ENCODE measurements around the gene MTAP. TPM values are rescaled to one million over a fixed set of nuclear protein-coding genes. Genes with fewer than 3 reads are reported as not detected.

MTAP gene
- total and polyA plus RNA-seq, 2 of the 13 experiments (the other 11 are each of a cell fraction or from before 2014, with no cell fraction given) = 16.7 to 51.2 TPM

DNA sequence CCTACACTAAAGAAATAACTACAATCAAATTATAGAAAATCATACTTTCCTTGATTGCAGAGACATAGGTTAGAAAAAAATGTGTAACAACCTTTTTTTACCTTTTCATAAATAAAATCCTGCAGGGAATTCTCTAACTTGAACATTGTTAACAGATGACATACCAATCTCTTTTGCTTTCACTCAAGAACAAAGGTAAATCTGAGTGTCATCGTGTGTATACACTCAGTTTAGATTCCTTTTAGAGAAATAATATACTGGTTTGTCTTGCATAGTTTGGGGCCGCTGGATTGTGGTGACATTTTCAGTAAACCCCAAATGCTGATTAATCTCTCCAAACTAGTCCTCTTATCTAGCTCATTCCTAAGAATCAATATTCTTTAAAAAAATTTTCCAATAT lies 20.8 kb upstream of the MTAP start:
- Histone ChIP-seq H3K27ac (ENCODE audit: extremely low read length, insufficient read depth, low read length) (no peak overlapping the region), H3K4me3 (replicated peaks in 1 of 3; ENCODE audit: insufficient read depth in 1 of 3, low read depth in 2 of 3, low read length in 3 of 3) (no peak overlapping the region), H3K9me3 (ENCODE audit: low read length) (no peaks in the 10 kb centered on the region), H2AFZ (ENCODE audit: low read length) (no peak overlapping the region), H4K20me1 (ENCODE audit: insufficient read depth, low read length) (no peaks in the 10 kb centered on the region), H3K36me3 (replicated peaks in 1 of 2; ENCODE audit: control insufficient read depth in 1 of 2, insufficient read depth in 2 of 2, low read length in 2 of 2) (no peaks in the 10 kb centered on the region), H3K4me1 (ENCODE audit: insufficient read depth, low read length) (no peaks in the 10 kb centered on the region), H3K79me2 (ENCODE audit: insufficient read depth, low read length) (no peaks in the 10 kb centered on the region), H3K4me2 (ENCODE audit: low read depth, low read length) (no peak overlapping the region), H3K27me3 (ENCODE audit: control insufficient read depth in 1 of 2, insufficient read depth in 2 of 2, low read length in 2 of 2) (no peaks in the 10 kb centered on the region), H3K9ac (ENCODE audit: insufficient read depth, low read depth, low read length) (no peak overlapping the region)
- CTCF ChIA-PET (ENCODE audit: low intra/inter-chr PET ratio, low total read pairs) = no interaction called here
- FAIRE-seq (no peak), ATAC-seq (no peak), DNase-seq (ENCODE audit: low spot score) (no peak)
- POLR2A ChIA-PET = no interaction called here
- no TSS peak for BruUV-seq (replicated peaks)
- TF ChIP-seq, protein P1, sequence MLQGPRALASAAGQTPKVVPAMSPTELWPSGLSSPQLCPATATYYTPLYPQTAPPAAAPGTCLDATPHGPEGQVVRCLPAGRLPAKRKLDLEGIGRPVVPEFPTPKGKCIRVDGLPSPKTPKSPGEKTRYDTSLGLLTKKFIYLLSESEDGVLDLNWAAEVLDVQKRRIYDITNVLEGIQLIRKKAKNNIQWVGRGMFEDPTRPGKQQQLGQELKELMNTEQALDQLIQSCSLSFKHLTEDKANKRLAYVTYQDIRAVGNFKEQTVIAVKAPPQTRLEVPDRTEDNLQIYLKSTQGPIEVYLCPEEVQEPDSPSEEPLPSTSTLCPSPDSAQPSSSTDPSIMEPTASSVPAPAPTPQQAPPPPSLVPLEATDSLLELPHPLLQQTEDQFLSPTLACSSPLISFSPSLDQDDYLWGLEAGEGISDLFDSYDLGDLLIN (CRISPR knock-in tag; IDR thresholded peaks at IDR 0.05; ENCODE audit: borderline replicate concordance) = no peak
- TF ChIP-seq MXD4 (CRISPR knock-in tag; IDR thresholded peaks at IDR 0.05) = no peak
- TF ChIP-seq ZBTB7A (CRISPR knock-in tag; IDR thresholded peaks at IDR 0.05) = no peak
- TF ChIP-seq NFE2L1 (CRISPR knock-in tag; IDR thresholded peaks at IDR 0.05; ENCODE audit: borderline replicate concordance) = no peak
- TF ChIP-seq NFKB2 (CRISPR knock-in tag; IDR thresholded peaks at IDR 0.05; ENCODE audit: borderline replicate concordance) = no peak
- no peak for TF ChIP-seq PCBP1 (IDR thresholded peaks at IDR 0.05; ENCODE audit: borderline replicate concordance, low read depth, low read length)
- TF ChIP-seq JUNB (CRISPR knock-in tag; IDR thresholded peaks at IDR 0.05; ENCODE audit: borderline replicate concordance) = no peak
- no peak for TF ChIP-seq ZFP91 (CRISPR knock-in tag; IDR thresholded peaks at IDR 0.05; ENCODE audit: borderline replicate concordance)
- TF ChIP-seq PAF1 (CRISPR knock-in tag; IDR thresholded peaks at IDR 0.05) = no peak
- TF ChIP-seq, protein P2, sequence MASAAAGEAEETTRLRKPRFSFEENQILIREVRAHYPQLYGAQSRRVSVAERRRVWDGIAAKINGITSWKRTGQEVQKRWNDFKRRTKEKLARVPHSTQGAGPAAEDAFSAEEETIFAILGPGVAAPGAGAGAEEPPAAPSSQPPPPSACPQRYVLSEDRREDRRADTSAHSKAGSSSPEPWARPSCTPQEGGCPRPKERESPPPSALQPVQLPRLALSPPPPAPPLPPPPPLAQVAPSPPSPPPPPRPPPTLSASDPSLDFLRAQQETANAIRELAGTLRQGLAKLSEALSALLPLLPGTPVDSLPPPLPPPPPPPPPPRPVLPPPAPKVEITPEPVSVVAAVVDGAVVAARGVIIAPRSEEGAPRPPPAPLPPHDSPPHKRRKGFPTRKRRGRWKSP (CRISPR knock-in tag; IDR thresholded peaks at IDR 0.05) = no peak
- no peak for TF ChIP-seq CAMTA2 (CRISPR knock-in tag; IDR thresholded peaks at IDR 0.05; ENCODE audit: borderline replicate concordance)
- no peak for TF ChIP-seq CENPT (CRISPR knock-in tag; IDR thresholded peaks at IDR 0.05; ENCODE audit: low read depth)
- no peak for TF ChIP-seq ZNF678 (CRISPR knock-in tag; IDR thresholded peaks at IDR 0.05)
- TF ChIP-seq PBX2 (CRISPR knock-in tag; IDR thresholded peaks at IDR 0.05) = no peak
- no peak for TF ChIP-seq HIVEP1 (CRISPR knock-in tag; IDR thresholded peaks at IDR 0.05)
- TF ChIP-seq ZFP62 (CRISPR knock-in tag; IDR thresholded peaks at IDR 0.05) = no peak
- no peak for TF ChIP-seq KLF15 (CRISPR knock-in tag; IDR thresholded peaks at IDR 0.05; ENCODE audit: borderline replicate concordance)
- no peak for TF ChIP-seq ZNF17 (CRISPR knock-in tag; IDR thresholded peaks at IDR 0.05)
- intact Hi-C loops (cut with micrococcal nuclease; ENCODE audit: unreplicated experiment) = no loop called here
- 0% methylated on average over 2 of the region's 2 CpGs for WGBS (ENCODE audit: low lambda C conversion rate)
- in situ Hi-C loops (cut with HindIII; ENCODE audit: extremely low pct_ligation_motif_present, low pct_unique_long_range_greater_than_20kb) = loop anchor here (25.0 kb wide), 1 partner anchor 594 kb away; the partner anchor contains the start of gene IFNA4
